GM19099 (cell line): ENCODE results near the gene FAM180A.

Experiments
- POLR2A ChIP-seq: IDR thresholded peaks from 3 replicates; pipeline ENCODE4 v1.6.1; 2011; ENCODE audit warnings: low read depth; ENCODE audit not compliant: insufficient read length; ENCODE audit errors: extremely low read depth

Gene FAM180A

GRCh38 chr7:135748770-135749169 is at the start of gene FAM180A:
FAM180A (minus strand) TSS chr7:135748813; CDS start chr7:135748580, 233 bp downstream.
- no peak for TF ChIP-seq POLR2A

DNA sequence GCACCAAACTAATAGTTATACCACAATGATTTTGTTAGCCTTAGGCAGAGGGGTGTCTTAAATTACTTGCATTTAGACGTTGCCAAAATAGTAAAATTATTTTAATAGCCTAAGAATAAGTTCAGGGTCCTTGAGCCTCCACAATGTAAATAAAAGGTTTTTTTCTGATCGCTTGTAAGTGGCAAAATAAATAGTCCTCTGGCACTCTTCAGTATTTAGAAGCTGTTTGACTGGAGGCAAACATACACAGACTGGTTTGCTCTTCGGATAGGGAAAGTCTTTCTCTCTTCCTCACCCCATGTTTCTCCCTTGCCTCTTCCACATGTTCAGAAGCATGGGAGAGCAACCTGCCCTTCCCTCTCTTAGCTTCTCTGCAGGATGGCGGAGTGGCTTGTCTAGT is 49.5 kb upstream of the FAM180A start:
- no peak for TF ChIP-seq POLR2A

DNA sequence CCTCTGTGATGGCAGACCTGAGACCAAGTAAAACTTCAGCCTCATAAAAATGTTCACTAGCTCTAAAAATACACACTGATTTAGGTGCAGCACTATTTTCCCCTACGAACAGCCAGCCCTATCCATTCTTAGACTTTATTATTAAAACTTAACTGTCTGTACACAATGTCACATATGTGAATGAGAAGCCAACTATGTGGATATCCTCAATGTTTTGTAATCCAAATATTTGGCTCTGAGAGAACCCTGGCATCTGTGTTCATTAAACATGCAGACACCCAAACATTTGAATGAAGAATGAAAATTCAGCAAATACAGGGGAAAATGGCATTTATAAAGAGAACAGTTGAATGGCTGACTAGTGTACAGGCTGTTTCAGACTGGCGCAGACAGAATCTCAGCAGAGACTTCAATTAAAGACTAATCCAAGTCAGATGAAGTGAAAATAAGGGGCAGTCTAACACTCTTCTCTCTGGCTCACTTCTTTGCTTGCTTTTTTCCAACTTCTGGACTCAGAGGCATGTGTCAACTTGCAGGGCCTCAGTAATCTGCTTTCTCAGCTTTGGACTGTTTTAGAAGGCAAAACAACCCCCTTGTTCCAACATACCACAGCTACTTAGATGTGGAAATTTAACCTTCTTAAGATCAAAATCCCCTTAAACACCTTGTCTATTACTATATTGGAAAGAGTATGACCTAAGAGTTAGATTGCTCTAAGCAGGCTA is 47.4 kb upstream of the FAM180A start:
- no peak for TF ChIP-seq POLR2A

DNA sequence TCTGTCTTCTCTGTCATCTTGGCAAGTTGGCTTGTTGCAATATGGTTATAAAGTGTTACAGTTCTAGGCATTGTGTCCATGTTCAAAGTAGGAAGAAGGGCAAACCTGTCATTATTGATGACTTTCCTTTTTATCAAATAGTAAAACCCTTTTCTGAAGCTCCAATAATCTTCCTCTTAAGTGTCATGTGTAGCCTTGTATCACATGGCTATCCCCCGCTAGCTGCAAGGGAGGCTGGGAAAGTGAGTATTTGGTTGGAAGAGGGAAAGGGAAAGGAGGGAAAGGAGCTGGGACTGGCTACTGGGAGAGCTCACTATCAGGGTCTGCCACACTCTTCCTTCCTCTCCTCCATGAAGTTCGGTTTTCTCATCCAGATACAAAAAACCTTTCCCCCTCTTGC is 45.2 kb upstream of the FAM180A start:
- no peak for TF ChIP-seq POLR2A

GRCh38 chr7:135792866-135793265 is 44.3 kb upstream of the FAM180A start:
- TF ChIP-seq POLR2A: no peak

DNA sequence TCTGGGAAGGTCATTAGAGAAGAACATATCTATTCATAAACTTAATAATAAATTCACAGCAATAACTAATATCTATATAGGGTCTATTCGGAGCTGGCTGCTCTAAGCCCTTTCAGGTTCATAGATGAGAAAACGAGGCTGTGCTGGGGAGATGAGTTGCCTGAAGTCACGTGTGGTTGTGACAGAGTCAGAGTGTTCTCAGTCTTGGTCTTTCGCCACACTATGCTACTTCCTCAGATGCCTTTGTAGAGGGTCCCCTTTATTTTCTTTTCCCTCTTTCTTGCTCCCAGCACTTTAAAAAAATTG is 43.7 kb upstream of the FAM180A start:
- TF ChIP-seq POLR2A: no peak

DNA sequence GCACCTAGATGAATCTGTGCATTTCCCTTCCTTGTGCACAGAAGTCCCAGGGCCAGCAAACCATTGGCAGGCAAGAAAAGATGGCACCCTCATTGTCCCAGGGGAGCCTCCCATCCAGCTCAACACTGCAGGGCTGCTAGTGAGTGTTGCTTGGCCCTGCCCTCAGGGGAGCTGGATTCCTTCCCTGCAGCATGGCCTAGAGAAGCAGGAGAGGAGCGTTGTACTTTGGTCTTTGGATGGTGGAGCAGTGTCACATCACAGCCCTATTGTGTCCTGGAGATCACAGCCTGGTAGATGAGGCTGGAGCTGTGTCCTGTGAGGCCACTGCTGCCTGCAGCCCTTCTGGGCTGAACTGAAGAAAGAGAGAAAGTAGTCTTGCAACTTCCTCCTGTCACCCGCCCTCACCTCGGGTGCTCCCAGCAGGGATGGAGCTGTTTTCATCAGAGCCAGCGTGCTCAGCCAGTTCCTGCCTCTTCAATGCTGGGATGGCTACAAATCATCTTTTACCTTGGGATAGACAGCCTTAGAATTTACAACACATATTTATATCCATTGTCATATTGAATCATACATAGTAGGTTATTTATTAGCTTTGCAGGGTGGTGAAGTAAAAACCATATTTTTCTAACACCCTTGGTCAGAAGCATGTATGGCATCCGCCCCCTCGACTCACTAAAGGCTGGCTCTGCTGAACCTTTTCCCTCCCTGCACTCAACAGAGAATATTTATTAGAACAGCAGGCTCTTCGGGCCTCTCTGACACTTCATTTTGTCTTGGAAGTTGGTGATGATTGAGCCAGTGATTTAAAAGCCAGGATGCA is 43.1 kb upstream of the FAM180A start:
- no peak for TF ChIP-seq POLR2A

- TF ChIP-seq POLR2A: no peak
Observed at GRCh38 chr7:135790371-135790977, 41.9 kb upstream of the FAM180A start.

DNA sequence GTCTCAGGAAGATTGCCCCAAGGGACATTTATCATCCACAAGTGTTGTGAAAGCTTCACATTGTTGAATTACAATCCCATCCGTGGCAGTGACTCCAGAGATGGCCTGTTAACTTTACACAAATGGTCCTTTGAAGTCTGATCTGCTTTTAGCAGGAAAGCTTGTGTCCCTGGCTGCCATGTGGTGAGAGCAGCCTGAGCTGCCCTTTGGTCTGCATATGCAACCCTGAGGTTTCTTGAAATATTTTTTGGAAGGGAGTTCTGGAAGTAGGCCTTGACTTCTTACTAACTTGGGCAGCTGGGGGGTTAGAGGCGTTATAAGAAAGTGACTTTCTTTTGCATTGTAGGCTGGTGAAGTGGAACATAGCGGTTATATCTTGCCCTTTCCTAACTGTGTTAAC is 41.3 kb upstream of the FAM180A start:
- TF ChIP-seq POLR2A: no peak

GRCh38 chr7:135789431-135789830 is 40.8 kb upstream of the FAM180A start:
- no peak for TF ChIP-seq POLR2A

DNA sequence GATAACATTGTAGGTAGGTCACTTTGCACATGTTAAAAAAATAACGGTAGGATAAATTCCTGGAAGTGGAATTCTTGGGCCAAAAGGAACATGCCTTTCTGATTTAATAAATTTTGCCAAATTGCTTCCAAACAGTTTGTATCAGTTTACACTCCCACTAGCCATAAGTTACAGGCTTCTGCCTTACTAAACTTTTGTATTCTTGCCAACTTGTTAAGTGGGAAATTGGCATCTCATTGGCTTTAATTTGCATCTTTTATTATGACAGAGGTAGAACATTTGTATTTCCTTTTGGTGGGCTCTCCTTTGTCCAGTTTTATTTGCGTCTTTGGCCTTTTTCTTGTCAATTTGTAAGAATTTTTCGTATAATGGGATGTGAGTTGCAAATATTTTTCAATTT is 38.3 kb upstream of the FAM180A start:
- no peak for TF ChIP-seq POLR2A

DNA sequence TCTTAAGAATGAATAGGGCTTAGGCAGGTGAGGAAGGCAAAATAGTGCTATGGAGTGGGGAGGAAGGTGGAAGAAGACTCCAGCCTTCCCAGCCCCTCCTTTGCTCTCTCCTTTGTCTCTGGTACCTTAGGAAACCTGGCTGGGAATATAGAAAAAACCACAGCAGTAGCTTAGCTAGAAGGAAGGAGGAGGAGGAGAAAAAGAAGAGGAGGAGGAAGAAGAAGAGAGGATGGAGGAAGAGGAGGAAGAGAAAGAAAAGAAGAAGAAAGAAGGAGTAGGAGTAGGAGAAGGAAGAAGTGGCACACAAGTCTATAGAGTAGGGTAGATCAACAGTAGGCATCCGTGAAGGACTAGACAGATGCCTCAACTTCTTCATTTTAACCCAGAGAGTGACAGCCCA is 36.5 kb upstream of the FAM180A start:
- TF ChIP-seq POLR2A: no peak

- no peak for TF ChIP-seq POLR2A
Observed at GRCh38 chr7:135784013-135784412, 35.4 kb upstream of the FAM180A start.

- TF ChIP-seq POLR2A: no peak
Observed at GRCh38 chr7:135782801-135783200, 34.2 kb upstream of the FAM180A start.

GRCh38 chr7:135782377-135782776 is 33.8 kb upstream of the FAM180A start:
- no peak for TF ChIP-seq POLR2A
